HG03521 (cell line): ENCODE data around the gene SPRR2D.
"Not testable (repeated sequence)": the region's sequence is repeated elsewhere in the genome, so short reads cannot be mapped to it uniquely, and the experiment has no call there.

Experiments
- ATAC-seq: cut with Tn5 transposase; IDR thresholded peaks from one replicate; pipeline ENCODE4 v1.9.1; 2021; ENCODE audit warnings: mild to moderate bottlenecking, moderate library complexity; ENCODE audit not compliant: unreplicated experiment

Gene SPRR2D

DNA sequence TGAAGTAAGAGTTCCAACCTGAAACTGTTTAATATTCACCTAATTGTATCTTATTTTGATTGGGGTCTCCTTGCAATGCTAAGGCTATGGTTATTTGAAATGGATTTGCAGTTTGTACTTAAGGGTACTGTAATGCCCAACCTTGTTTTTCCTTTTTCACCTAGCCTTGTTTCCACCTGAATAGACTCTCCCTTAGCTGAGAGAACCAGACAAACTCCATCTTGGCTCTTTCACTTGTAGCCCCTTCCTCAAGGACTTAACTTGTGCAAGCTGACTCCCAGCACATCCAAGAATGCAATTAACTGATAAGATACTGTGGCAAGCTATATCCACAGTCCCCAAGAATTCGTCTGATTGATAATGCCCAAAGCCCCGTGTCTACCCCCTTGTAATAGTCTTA lies 19.1 kb downstream of the SPRR2D start:
- not testable (repeated sequence) for ATAC-seq

GRCh38 chr1:153011235-153011758 lies 29.6 kb downstream of the SPRR2D start:
- not testable (repeated sequence) for ATAC-seq

DNA sequence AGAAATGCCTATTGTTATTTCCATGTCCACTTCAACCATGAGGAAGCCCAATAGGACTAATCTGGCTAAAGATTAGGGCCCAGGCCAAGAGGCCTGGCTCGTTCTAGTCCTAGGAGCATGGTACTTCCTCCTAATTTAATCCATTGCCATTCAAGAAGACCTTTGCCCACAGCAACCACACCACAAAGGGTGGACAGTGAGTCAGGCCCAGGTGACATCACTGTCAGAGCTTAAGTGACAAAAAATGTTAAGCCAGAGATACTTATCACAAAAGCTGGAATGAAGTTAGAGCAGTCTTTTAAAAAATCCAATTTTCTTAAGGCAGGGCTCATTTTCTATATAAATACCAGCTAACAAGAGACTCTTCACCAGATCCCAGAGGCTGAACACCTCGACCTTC lies 39.5 kb downstream of the SPRR2D start, which contains the start of gene SPRR3:
Gene SPRR3, plus strand, starts transcription at position 368 of the 400 bp plus-strand sequence. CDS start 1,272 bp downstream, outside the sequence.
- ATAC-seq, result no peak

- ATAC-seq, result no peak
These were observed 40.6 kb downstream of the SPRR2D start for GRCh38 chr1:153000294-153000693.

GRCh38 chr1:152999818-153000217 lies 41.1 kb downstream of the SPRR2D start:
- ATAC-seq, result no peak

DNA sequence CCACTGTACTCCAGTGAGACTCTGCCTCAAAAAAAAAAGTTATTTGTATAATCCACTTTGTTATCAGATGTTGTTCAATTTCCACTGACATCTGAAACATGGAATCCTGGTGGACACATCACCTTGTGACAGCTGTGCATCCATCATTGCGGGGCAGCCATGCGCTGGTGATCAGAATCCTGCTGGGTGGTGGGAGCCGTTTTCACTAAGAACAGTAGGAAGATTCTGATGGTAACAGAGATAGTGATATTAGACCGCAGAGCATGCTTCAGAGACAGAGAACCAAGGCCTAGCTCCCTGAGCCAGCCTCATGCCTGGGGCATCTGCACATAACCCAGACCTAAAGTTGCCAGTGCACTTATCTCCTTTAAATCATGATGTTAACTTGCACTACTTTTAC lies 42.4 kb downstream of the SPRR2D start:
- ATAC-seq, result no peak

GRCh38 chr1:152997901-152998300 lies 43.0 kb downstream of the SPRR2D start:
- ATAC-seq, result no peak

GRCh38 chr1:152996633-152997400 lies 44.1 kb downstream of the SPRR2D start:
- no peak for ATAC-seq

- ATAC-seq, result no peak
These were observed 45.1 kb downstream of the SPRR2D start for GRCh38 chr1:152995842-152996241.

DNA sequence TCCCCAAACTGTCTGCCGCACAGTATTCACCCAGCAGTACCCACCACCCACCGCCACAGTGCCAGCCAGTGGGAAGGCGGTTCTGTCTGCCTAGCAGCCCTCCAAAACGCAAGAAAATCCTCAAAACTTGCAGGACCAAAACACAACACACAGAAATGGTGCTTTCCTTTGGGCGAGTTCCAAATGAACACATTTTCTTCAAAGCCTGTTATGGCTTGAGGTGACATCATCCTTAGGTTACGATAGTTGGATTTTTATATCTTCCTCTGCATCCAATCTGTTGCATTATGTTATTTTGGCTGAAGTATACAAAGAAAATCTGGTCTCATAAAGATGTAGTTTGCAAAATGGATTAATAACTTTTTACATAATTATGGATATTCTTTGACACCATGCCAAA lies 47.7 kb downstream of the SPRR2D start:
- ATAC-seq, result no peak
